Measurements from ENCODE around the gene ERI3.

Gene ERI3

DNA sequence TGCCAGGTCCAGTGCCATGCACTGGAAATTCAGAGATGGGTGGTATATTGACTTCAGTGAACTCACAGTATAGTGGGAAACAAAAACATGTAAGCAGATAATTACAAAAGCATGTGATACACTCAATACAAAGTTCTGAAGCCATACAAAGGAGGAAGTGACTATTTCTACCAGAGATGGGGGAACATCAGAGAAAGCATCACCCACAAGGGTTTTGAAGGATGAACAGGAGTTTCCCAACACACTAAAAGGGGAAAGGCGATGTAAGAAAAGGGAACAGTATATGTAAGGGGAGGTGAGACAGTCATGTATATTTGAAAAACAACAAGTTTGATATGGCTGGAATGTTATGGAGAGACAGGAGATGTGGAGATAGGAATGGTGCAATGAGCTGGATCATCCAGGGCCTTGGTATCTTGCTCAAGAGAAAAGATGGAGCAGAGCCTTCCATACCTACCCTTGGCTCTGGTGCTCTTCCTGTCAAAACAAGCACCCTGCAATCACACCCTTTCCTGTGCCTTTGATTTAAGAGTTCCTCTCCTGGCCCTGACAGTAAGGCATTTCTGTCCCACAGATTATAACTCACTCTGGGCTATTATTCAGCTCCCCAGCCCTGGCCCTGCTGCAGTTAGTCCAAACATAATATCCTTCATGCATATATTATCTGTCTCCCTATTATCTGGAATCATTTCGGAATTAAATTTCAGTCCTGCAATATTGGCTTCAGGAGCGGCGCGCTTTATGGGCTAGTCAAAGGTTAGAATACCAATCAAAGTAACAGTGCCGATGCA is 81.3 kb downstream of the ERI3 start:
- Histone ChIP-seq H3K36me3 (ENCODE audit: control insufficient read depth, insufficient read depth, low read length) (no peaks in the 10 kb centered on the region), H3K9ac (no peak overlapping the region)

DNA sequence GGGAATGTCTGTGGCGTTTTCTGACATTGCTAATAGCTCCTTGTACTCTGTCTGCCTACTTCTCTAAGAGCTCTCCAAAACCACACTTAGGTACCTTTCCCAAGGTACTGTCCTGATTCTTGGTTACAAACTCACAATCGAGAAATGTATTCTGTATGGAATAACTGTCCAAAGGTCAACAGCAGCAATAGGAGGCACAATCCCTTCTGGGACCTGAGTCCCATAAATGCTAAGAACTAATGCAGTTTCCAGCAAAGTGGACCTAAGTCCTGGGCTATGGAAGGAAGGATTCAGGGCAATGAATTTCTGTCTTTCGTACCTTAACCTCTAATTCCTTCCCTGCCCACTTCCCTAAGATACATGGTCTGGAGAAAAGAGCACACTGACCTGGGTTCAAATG is 82.1 kb downstream of the ERI3 start:
- Histone ChIP-seq H3K27ac (no peak overlapping the region), H3K36me3 (ENCODE audit: control insufficient read depth, insufficient read depth, low read length) (no peaks in the 10 kb centered on the region), H3K4me1 (peaks cover 2% of the 10 kb centered on the region), H3K9me3 (ENCODE audit: control insufficient read depth, low read length) (no peaks in the 10 kb centered on the region), H3K4me3 (ENCODE audit: low read depth, low read length) (no peak overlapping the region), H3K4me2 (ENCODE audit: low read length) (no peak overlapping the region), H3K79me2 (peaks cover 3% of the 10 kb centered on the region), H3K9ac (no peak overlapping the region), H3K27me3 (ENCODE audit: control insufficient read depth, insufficient read depth, low read length) (no peaks in the 10 kb centered on the region), H2AFZ (no peak overlapping the region)
- TF ChIP-seq, protein P1, sequence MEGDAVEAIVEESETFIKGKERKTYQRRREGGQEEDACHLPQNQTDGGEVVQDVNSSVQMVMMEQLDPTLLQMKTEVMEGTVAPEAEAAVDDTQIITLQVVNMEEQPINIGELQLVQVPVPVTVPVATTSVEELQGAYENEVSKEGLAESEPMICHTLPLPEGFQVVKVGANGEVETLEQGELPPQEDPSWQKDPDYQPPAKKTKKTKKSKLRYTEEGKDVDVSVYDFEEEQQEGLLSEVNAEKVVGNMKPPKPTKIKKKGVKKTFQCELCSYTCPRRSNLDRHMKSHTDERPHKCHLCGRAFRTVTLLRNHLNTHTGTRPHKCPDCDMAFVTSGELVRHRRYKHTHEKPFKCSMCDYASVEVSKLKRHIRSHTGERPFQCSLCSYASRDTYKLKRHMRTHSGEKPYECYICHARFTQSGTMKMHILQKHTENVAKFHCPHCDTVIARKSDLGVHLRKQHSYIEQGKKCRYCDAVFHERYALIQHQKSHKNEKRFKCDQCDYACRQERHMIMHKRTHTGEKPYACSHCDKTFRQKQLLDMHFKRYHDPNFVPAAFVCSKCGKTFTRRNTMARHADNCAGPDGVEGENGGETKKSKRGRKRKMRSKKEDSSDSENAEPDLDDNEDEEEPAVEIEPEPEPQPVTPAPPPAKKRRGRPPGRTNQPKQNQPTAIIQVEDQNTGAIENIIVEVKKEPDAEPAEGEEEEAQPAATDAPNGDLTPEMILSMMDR (IDR thresholded peaks at IDR 0.05): no peak

More for the DNA sequence above, 81.3 kb downstream of the ERI3 start:
- peaks cover 3% of the 10 kb centered on the region for H3K79me2 ChIP-seq
- no peaks in the 10 kb centered on the region for H3K27me3 ChIP-seq (ENCODE audit: control insufficient read depth, insufficient read depth, low read length)
- no peak overlapping the region for H3K27ac ChIP-seq
- H2AFZ ChIP-seq: no peak overlapping the region
- no peak overlapping the region for H3K4me3 ChIP-seq (ENCODE audit: low read depth, low read length)
- no peaks in the 10 kb centered on the region for H3K9me3 ChIP-seq (ENCODE audit: control insufficient read depth, low read length)
- TF ChIP-seq, protein P1 (IDR thresholded peaks at IDR 0.05): no peak
- no peak overlapping the region for H3K4me2 ChIP-seq (ENCODE audit: low read length)
- peaks cover 2% of the 10 kb centered on the region for H3K4me1 ChIP-seq

DNA sequence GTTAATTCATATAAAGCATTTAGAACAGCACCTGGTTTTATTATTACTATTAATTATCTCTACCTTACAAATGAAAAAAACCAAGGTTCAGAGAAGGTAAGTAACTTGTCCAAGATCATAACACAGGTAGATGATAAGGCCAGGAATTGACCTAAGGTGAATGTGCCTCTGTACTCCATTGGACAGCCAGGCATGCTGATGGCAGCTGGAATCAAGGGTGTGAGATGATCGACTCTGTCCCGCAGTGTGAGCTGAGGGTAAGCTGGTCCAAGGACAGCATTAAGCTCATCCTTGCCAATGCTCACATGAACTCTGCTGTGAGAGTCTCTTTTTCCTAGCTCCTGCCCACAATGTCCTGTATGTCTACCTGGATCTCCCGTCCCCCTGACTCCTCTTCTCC is 83.4 kb downstream of the ERI3 start:
- Histone ChIP-seq H2AFZ (no peak overlapping the region), H3K4me1 (peaks cover 2% of the 10 kb centered on the region), H3K36me3 (ENCODE audit: control insufficient read depth, insufficient read depth, low read length) (no peaks in the 10 kb centered on the region), H3K27ac (no peak overlapping the region), H3K4me2 (ENCODE audit: low read length) (no peak overlapping the region), H3K9me3 (ENCODE audit: control insufficient read depth, low read length) (no peaks in the 10 kb centered on the region), H3K27me3 (ENCODE audit: control insufficient read depth, insufficient read depth, low read length) (no peaks in the 10 kb centered on the region), H3K9ac (no peak overlapping the region), H3K4me3 (ENCODE audit: low read depth, low read length) (no peak overlapping the region), H3K79me2 (no peaks in the 10 kb centered on the region)
- TF ChIP-seq, protein P1 (IDR thresholded peaks at IDR 0.05): no peak

DNA sequence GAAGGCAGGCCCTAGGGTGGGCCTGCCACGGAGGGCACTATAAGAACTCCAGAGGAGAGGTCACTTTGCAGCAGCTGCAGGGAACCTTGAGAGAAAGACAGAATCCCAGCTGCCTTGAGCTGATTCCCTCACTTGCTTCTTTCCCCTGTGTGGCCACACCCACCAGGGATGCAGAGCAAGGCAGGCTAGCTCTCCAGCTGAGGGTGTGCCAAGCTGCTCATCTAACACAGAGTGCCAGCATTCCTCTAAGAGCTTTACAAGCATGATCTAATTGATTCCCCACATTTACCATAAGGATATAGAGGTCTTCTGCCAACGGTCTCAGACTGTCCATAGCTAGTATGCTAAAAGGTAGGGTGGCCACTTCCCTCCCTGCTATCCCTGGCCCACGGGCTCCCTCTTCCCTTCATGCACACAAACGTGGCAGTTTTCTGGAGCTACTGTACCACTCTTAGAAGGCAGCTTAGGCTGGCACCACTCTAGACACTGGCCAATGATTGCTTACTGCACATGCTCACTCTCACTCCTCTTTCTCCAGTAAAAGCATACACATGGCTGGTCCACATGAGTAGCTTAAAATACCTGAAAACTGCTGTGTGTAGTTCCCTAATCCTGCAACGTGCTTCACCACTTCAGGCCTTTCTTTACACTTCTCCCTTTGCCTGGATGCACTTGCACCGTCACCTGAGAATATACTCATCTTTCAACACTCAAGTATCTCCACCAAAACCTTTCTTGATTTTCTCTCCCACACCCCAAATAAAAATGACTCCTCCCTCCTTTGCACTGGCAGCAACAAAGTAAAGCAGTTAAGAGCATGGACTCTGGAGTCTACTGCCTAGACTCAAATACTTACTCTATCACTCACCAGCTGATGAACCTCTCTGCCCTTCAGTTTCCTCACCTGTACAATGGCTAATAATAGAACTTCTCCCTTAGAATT is 84.1 kb downstream of the ERI3 start:
- Histone ChIP-seq H2AFZ (no peak overlapping the region), H3K4me3 (ENCODE audit: low read depth, low read length) (no peak overlapping the region), H3K9me3 (ENCODE audit: control insufficient read depth, low read length) (no peaks in the 10 kb centered on the region), H3K27me3 (ENCODE audit: control insufficient read depth, insufficient read depth, low read length) (no peaks in the 10 kb centered on the region), H3K9ac (no peak overlapping the region), H3K4me1 (peaks cover 2% of the 10 kb centered on the region), H3K4me2 (ENCODE audit: low read length) (no peak overlapping the region), H3K79me2 (no peaks in the 10 kb centered on the region), H3K27ac (no peak overlapping the region), H3K36me3 (ENCODE audit: control insufficient read depth, insufficient read depth, low read length) (no peaks in the 10 kb centered on the region)
- TF ChIP-seq, protein P1 (IDR thresholded peaks at IDR 0.05): no peak

Data from parathyroid adenoma (tissue), 2 donors.